VCaP (cell line): ENCODE measurements around the gene MKLN1.

Experiments
- H3K27ac ChIP-seq: fragments of 450-650 bp; 2 replicates; pipeline ENCODE4 v1.5.1; 2017
- CTCF ChIP-seq: fragments of 450-650 bp; conservative IDR thresholded peaks from 2 replicates; pipeline ENCODE4 v1.5.1; 2017; ENCODE audit warnings: mild to moderate bottlenecking, moderate library complexity

Gene MKLN1

DNA sequence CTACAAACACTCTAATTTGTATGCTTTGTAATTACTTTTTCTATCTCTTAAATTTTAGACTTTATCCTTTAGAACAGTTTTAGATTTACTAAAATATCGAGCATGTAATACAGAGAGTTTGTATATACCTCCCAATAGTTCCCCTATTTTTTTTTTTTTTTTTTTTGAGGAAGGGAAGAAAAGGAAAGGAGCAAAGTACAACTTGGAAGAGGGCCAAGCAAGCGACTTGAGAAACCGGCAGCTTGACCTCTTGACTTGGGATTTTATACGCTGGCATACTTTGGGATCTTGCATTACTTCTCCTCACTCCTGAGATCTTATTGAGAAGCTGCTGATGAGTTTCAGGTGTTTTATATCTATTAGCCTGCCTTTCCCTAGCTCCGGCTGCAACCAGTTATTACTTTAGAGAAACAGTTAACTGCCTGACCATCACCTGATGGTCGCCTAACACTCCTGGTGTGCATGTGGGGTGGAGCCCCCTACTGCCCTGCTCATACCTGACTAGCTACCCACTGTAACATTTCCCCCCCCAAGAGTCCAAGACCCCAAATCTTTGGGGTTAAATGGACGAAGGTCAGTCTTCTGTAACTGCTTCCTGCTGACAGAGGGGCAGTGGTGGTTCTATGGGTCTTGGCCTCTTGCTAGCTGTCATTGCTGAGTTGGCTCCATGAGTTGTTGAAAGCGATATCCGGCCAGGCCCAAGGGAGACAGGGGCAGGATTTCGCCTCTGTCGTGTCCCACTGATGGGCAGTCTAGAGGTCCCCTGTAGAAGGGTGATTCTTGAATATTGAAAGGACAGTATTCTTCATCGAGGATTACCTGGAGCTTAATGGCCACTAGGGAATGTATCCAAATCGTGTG, 28.5 kb downstream of the MKLN1 start:
- TF ChIP-seq CTCF, result 0 out of 2 replicates have a peak, but pooled peaks have one; percentile 8
- peak overlapping the region; percentile 18; the same call in 1 of the 2 replicates for H3K27ac ChIP-seq

- H3K27ac ChIP-seq, result peak overlapping the region; percentile 18; the same call in 1 of the 2 replicates
- TF ChIP-seq CTCF, result no peak
Measured at GRCh38 chr7:131357282-131357880, 29.7 kb downstream of the MKLN1 start.

- no peak overlapping the region for H3K27ac ChIP-seq
- no peak for TF ChIP-seq CTCF
Measured at GRCh38 chr7:131358636-131359035, 31.0 kb downstream of the MKLN1 start.

DNA sequence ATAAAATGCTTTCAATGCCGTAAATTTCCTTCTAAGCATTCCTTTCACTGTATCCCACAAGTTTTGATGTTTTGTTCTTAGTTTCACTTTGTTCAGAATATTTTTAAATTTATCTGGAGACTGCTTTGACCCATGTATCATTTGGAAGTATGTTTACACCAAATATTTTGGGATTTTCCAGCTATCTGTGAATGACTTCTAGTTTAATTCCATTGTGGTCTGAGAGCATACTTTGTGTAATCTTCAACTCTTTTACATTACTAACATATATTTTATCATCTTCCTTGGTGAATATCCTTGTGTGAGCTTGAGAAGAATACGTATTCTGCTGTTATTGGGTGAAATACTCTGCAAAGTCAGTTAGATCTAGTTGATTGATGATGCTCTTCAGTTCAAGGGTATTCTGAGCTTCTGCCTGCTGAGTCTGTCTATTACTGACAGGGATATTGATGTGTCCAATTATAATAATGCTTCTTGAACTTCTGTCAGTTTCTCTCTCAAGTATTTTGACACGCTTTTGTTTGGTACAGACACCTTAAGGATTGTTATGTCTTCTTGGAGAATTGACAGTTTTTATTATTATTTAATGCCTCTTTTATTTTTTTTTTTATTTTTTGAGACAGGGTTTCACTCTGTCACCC, 31.6 kb downstream of the MKLN1 start:
- H3K27ac ChIP-seq, result no peak overlapping the region
- TF ChIP-seq CTCF, result no peak

- H3K27ac ChIP-seq, result peak overlapping the region; percentile 20
- no peak for TF ChIP-seq CTCF
Measured at GRCh38 chr7:131363719-131364118, 36.0 kb downstream of the MKLN1 start.

GRCh38 chr7:131364767-131365344, 37.2 kb downstream of the MKLN1 start:
- H3K27ac ChIP-seq, result peak overlapping the region; percentile 20; the same call in 1 of the 2 replicates
- TF ChIP-seq CTCF, result no peak

DNA sequence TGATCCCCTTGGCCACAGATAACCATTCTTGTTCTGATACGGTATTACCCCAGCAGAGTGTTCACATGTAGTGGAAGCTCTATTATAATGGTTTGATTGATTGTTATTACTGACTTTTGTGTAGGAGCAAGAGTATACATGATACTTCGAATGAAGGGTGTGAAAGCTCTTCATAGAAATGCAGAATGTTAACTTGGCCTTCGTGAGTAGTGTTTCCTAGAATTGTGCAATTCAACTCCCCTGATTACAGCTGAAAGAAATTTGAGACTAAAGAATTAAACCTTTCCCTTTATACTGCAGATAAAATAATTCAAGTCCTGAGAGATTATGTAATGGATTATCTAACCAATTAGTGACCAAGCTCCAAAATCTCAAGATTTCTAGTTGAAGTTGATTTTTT, 38.2 kb downstream of the MKLN1 start:
- TF ChIP-seq CTCF, result no peak
- no peak overlapping the region for H3K27ac ChIP-seq
